Effector CD8-positive, alpha-beta T cell (primary cell): ENCODE measurements around the gene B3GNT3.

Source experiments
- DNase-seq: peaks from one replicate; lab custom pipeline; 2025; lab: John Stamatoyannopoulos, UW
- total RNA-seq, 4 experiments: gene quantifications; one replicate each; lab custom pipeline; 2026; lab: John Stamatoyannopoulos, UW

B3GNT3 gene
- total RNA-seq = 0 to 0.09 (median 0) reads per million in 4 experiments

GRCh38 chr19:17794731-17795494 is at the start of gene B3GNT3:
TSS of gene B3GNT3 (plus strand) at chr19:17795138. CDS start at chr19:17807808, 12,670 bp downstream.
- DNase-seq = peak; percentile 37

GRCh38 chr19:17747205-17748098 is 47.5 kb upstream of the B3GNT3 start:
- DNase-seq = peak; percentile 89

GRCh38 chr19:17748884-17749638 is 45.9 kb upstream of the B3GNT3 start:
- no peak for DNase-seq

GRCh38 chr19:17749912-17750317 is 45.0 kb upstream of the B3GNT3 start:
- no peak for DNase-seq

- DNase-seq = peak; percentile 65
Measured at GRCh38 chr19:17751103-17751911, 43.6 kb upstream of the B3GNT3 start, which contains the start of gene FCHO1. TSS of gene FCHO1 (plus strand) at chr19:17751477. CDS start at chr19:17755165, 3,688 bp downstream.

GRCh38 chr19:17751912-17752273 is 43.0 kb upstream of the B3GNT3 start:
- DNase-seq = no peak

- no peak for DNase-seq
Measured at GRCh38 chr19:17752865-17753639, 41.9 kb upstream of the B3GNT3 start.

GRCh38 chr19:17753976-17754375 is 41.0 kb upstream of the B3GNT3 start:
- DNase-seq = no peak

- no peak for DNase-seq
Measured at GRCh38 chr19:17754634-17755442, 40.1 kb upstream of the B3GNT3 start.

GRCh38 chr19:17755443-17755890 is 39.5 kb upstream of the B3GNT3 start:
- no peak for DNase-seq

- DNase-seq = peak; percentile 10
Measured at GRCh38 chr19:17755977-17756670, 38.8 kb upstream of the B3GNT3 start.

GRCh38 chr19:17757125-17757524 is 37.8 kb upstream of the B3GNT3 start:
- DNase-seq = no peak

GRCh38 chr19:17758515-17758914 is 36.4 kb upstream of the B3GNT3 start:
- no peak for DNase-seq

GRCh38 chr19:17761148-17761547 is 33.8 kb upstream of the B3GNT3 start:
- DNase-seq = no peak

- DNase-seq = no peak
Measured at GRCh38 chr19:17762505-17763229, 32.3 kb upstream of the B3GNT3 start.

- DNase-seq = no peak
Measured at GRCh38 chr19:17764348-17764747, 30.6 kb upstream of the B3GNT3 start.

GRCh38 chr19:17765069-17765618 is 29.8 kb upstream of the B3GNT3 start:
- DNase-seq = no peak
